Ishikawa (cell line): Measurements from ENCODE around the gene CDK19.

ENCODE experiments used
- CREB1 ChIP-seq: IDR thresholded peaks from 2 replicates; pipeline ENCODE4 v1.6.1; 2012; ENCODE audit warnings: low read depth
- EP300 ChIP-seq: IDR thresholded peaks from 2 replicates; pipeline ENCODE4 v1.6.1; 2012; ENCODE audit warnings: borderline replicate concordance
- FOXM1 ChIP-seq: IDR thresholded peaks from 2 replicates; pipeline ENCODE4 v1.6.1; 2012; ENCODE audit warnings: low read depth, borderline replicate concordance
- RAD21 ChIP-seq: IDR thresholded peaks from 2 replicates; pipeline ENCODE4 v1.6.1; 2012; ENCODE audit warnings: low read depth
- TAF1 ChIP-seq: IDR thresholded peaks from 2 replicates; pipeline ENCODE4 v1.6.1; 2012; ENCODE audit warnings: low read depth, mild to moderate bottlenecking
- TCF12 ChIP-seq: IDR thresholded peaks from 2 replicates; pipeline ENCODE4 v1.6.1; 2012; ENCODE audit warnings: low read depth
- TEAD4 ChIP-seq: IDR thresholded peaks from 2 replicates; pipeline ENCODE4 v1.6.1; 2012
- USF1 ChIP-seq: IDR thresholded peaks from 2 replicates; pipeline ENCODE4 v1.6.1; 2012
- YY1 ChIP-seq: IDR thresholded peaks from 2 replicates; pipeline ENCODE4 v1.6.1; 2012; ENCODE audit warnings: low read depth
- ZBTB7A ChIP-seq: IDR thresholded peaks from 2 replicates; pipeline ENCODE4 v1.6.1; 2012; ENCODE audit warnings: low read depth
- TF ChIP-seq, protein P1 (sequence below): IDR thresholded peaks from 2 replicates; pipeline ENCODE4 v1.6.1; 2012
- TF ChIP-seq, protein P2 (sequence below): IDR thresholded peaks from 2 replicates; pipeline ENCODE4 v1.6.1; 2012; ENCODE audit warnings: low read depth, mild to moderate bottlenecking

GRCh38 chr6:110587328-110587727 is 227.9 kb downstream of the CDK19 start:
- TF ChIP-seq, protein P1, sequence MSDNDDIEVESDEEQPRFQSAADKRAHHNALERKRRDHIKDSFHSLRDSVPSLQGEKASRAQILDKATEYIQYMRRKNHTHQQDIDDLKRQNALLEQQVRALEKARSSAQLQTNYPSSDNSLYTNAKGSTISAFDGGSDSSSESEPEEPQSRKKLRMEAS, result no peak
- TF ChIP-seq TCF12, result no peak
- TF ChIP-seq, protein P2, sequence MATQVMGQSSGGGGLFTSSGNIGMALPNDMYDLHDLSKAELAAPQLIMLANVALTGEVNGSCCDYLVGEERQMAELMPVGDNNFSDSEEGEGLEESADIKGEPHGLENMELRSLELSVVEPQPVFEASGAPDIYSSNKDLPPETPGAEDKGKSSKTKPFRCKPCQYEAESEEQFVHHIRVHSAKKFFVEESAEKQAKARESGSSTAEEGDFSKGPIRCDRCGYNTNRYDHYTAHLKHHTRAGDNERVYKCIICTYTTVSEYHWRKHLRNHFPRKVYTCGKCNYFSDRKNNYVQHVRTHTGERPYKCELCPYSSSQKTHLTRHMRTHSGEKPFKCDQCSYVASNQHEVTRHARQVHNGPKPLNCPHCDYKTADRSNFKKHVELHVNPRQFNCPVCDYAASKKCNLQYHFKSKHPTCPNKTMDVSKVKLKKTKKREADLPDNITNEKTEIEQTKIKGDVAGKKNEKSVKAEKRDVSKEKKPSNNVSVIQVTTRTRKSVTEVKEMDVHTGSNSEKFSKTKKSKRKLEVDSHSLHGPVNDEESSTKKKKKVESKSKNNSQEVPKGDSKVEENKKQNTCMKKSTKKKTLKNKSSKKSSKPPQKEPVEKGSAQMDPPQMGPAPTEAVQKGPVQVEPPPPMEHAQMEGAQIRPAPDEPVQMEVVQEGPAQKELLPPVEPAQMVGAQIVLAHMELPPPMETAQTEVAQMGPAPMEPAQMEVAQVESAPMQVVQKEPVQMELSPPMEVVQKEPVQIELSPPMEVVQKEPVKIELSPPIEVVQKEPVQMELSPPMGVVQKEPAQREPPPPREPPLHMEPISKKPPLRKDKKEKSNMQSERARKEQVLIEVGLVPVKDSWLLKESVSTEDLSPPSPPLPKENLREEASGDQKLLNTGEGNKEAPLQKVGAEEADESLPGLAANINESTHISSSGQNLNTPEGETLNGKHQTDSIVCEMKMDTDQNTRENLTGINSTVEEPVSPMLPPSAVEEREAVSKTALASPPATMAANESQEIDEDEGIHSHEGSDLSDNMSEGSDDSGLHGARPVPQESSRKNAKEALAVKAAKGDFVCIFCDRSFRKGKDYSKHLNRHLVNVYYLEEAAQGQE, result no peak
- TF ChIP-seq YY1, result no peak
- no peak for TF ChIP-seq ZBTB7A
- no peak for TF ChIP-seq TAF1
- TF ChIP-seq EP300, result no peak
- no peak for TF ChIP-seq TEAD4
- no peak for TF ChIP-seq FOXM1
- TF ChIP-seq CREB1, result no peak
- TF ChIP-seq RAD21, result no peak
- no peak for TF ChIP-seq USF1
